ENCODE data around the gene RSKR.

DNA sequence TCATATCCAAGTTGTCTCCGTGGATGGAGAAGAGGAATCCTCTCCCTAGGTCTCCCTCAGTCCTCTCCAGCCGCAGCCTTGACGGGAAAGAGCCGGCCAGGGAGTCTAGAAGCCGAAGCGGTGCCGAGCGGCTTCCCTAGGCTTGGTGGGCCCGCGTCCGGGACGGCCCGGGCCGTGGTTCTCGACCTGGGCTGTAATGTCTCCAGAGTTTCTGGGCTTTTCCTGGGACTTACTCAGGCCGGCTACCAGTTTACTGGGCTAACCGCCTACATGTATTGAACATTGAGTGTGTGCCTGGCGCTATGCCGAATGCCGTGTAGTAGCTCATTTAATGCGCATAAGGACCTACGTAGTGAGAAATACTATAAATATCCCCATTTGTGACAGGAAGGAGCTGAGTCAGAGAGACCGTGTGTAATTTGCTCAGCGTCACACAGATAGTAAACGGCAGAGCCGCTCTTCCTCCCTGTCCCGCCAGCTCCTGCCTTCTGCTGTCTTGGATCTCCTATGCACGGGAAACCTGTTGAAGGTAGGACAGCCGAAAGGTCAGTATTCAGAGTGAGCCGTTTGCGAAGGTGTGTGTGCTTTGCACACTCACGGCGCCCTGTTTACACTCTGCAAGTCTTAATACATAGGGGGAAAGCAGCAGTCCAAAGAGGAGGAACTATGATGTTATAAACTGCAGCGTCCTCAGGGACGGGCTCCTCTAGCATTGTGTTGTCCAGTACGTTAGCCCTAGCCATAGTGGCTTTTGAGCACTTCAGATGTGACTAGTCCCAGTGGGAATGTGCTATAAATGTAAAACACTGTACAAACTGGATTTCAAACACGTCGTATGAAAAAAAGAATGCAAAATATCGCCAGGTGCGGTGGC lies 14.4 kb downstream of the RSKR start:
- no peak for TF ChIP-seq CTCF (conservative IDR thresholded peaks at IDR 0.05)
- TF ChIP-seq ZFX (IDR thresholded peaks at IDR 0.05), result no peak

All from C4-2B (cell line).